GM18511 (cell line): ENCODE measurements around the gene ZNF554.

Experiments
- ATAC-seq: cut with Tn5 transposase; IDR thresholded peaks from one replicate; pipeline ENCODE4 v1.9.1; 2021; ENCODE audit warnings: mild to moderate bottlenecking, moderate library complexity; ENCODE audit not compliant: unreplicated experiment

Gene ZNF554

DNA sequence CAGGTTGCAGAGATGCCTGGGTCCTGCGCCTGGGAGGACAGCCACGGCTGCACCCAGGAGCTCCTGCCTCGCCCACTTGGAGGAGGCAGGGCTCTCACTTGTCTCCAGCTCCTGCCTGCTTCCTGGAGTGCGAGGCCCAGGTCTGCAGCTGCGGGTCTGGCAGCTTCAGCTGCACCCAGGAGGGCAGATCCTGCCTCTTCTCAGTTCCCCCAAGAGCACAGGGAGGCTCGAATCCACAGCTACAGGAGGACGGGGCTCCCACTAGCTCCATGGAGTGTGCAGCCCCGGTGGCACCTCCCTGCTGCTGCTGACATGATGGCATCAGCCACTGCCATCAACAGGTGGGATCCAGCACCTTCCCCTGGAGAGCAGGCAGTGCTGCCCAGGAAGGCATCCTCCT is 4.5 kb downstream of the ZNF554 start:
- no peak for ATAC-seq

- ATAC-seq, result no peak
Measured at GRCh38 chr19:2827022-2827421, 7.4 kb downstream of the ZNF554 start.

DNA sequence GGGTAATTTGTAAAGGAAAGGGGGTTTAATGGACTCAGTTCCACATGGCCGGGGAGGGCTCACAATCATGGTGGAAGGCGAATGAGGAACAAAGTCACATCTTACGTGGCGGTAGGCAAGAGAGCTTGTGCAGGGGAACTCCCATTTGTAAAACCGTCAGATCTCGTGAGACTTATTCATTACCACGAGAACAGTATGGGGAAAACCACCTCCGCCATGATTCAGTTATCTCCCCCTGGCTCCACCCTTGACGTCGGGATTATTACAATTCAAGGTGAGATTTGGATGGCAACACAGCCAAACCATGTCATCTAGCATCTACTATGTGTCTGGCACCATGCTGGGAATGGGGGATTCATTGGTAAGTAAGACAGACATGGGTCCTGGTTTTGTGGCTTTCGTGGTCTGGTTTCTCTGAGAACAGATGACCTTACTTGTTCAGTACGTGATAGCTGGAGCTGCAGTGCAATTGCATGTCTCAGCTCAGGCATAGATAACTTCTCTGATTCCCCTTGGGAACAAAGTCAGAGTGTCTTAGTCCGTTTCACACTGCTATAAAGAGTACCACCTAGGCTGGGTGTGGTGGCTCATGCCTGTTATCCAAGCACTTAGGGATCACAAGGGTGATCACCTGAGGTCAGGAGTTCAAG is 8.3 kb downstream of the ZNF554 start:
- ATAC-seq, result no peak

- ATAC-seq, result no peak
Measured at GRCh38 chr19:2834294-2834871, 14.7 kb downstream of the ZNF554 start.

DNA sequence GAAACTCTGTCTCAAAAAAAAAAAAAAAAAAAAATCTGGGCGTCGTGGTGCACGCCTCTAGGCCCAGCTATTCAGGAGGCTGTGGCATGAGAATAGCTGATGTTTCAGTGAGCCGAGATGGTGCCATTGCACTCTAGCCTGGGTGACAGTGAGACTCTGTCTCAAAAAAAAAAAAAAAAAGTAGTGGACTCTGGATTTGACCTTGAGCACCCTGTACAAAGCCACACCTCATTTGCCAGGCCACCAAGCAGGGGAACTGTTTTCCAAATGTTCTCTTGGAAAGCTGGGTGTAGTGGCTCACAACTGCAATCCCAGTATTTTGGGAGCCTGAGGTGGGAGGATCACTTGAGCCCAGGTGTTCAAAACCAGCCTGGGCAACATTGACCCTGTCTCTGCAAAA is 17.8 kb downstream of the ZNF554 start:
- ATAC-seq, result no peak

DNA sequence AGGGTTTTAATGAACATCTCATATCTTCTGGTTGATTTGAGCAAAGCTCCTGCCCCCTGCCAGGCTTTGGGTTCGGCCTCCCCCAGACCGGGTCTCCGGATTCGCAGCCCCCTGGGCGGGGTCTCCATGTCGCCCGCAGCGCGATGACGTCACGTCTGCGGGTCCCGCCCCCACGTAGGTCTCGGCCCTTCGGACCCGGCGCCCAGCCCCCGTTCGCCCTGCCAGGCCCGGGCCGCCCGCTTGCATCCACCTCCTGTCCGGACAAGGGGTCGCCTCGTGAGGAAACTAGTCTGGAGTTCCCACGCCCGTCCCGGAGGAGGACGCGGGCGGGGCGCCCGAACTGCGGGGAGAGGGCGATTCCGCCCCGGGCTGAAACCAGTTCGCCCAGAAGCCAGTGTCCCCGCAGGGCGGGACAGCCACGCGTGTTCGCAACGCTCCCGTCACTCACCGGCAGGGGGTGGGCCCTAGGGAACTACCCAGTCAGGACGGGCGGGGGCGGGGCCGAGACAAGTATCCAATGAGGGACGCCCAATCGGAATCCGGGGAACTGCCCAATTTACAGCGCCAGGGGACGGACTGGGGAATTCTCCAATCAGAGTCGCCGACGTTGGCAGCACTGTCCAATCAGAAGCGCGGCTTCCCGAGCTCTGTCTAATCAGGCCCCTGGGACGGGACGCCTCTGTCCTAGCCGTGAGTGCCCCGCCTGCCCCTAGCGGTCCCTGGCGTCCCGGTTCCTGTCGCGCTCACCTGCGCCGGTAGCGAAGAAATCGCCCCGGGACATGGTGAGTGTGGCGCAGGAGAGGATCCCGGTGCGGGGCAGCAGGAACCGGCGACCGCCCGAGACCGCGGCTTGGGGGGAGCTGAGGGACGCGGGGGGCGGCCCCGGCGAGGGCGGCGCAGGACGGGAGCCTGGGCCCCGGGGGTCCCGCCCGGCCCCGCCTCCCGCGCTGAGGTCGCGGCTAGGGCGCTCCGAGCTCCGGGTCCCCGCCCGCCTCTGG is 21.4 kb downstream of the ZNF554 start, which contains the start of gene ZNF555:
TSS of gene ZNF555 (plus strand) at position 682 of the 998 bp plus-strand sequence. CDS start at position 780, 98 bp downstream.
- ATAC-seq, result peak; percentile 93

DNA sequence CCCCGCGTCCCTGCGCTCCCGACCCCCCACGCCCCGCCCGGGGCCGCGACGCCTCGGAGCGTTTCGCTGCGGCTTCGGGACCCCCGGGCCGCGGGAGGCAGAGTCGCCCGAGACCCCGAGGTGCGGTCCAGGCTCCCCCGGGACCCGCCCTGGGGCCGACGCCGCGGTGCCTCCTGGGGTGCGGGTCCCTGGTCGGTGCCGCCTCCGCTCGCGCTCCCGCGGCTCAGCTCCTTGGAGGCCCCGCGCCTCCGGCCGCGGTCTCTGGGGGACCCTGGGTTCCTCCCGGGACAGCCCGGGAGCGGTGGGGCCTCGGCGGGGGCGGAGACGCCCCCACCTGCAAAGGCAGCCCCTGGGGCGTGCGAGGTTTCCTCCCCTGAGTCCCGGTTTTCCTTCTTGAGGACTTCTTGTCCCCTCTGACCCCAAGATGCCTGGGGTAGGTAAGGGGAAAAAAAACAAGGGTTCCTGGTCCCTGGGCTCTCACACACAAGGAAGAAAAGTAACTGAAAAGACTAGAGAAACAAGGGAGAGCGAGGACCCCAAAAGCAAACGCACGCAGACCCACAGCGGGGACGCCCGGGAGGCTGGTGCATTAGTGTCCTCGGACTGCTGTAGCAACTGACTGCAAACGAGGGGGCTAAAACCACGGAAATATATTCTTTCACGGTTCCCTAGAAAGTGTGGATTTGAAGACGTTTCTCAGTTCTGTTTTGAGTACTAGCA is 22.3 kb downstream of the ZNF554 start:
- no peak for ATAC-seq

GRCh38 chr19:2845107-2845506 is 25.4 kb downstream of the ZNF554 start:
- ATAC-seq, result no peak

- no peak for ATAC-seq
Measured at GRCh38 chr19:2846180-2846894, 26.7 kb downstream of the ZNF554 start.

DNA sequence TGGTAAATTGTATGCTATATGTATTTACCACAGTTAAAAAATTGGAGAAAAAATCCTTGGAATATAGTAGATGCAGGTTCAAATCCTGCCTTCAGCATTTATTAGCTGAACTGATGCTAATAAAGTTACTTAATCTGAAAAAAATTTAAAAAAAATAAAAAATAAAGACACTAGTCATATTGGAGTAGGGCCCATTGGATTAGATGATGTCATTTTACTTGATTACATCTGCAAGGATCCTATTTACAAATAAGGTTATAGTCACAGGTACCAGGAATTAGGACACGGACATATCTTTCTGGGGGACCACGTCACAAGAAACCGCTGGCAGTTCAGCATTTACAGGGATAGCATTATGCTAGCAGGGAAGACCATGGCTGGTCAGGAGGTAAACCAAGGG is 27.8 kb downstream of the ZNF554 start:
- no peak for ATAC-seq

DNA sequence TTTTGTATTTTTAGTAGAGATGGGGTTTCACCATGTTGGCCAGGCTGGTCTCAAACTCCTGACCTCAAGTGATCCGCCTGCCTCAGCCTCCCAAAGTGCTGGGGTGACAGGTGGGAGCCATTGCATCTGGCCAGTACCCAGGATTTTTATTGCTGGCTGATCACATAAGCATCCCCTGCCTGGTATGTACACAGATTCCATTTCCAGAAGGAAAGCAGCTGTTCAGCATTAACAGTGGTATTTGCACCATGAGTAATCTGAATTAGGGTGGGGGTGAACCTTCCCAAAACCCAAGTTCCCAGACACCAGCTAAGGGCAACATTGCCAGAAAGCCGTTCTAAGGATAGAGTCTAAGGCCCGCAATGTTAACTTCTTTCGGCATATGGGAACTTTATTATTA is 28.9 kb downstream of the ZNF554 start:
- ATAC-seq, result no peak

DNA sequence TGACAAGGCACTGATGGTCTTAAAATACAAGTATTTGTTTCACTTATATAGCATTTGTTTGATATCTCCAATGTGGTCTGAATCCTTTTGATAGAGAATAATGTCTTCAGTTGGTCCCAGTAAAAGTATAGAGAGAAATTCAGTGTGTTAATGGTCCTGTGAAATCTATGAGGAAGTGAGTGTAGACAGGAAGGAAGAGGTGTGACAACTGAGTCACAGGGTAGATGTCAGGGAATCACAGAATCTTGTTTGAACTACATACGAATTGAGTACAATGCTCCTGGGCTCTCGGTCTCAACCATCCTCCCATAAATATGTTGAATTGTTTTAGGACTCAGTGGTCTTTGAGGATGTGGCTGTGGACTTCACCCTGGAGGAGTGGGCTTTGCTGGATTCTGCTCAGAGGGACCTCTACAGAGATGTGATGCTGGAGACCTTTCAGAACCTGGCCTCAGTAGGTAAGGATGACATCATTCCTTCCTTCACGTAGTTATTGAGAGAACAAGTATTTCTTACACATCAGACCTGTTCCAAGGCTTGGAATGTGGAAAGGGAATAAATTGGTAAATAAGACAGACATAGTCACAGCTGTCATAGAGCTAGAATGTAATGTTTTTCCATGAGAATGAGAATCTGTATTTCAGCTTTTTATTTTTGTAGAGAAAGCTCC is 30.7 kb downstream of the ZNF554 start:
- no peak for ATAC-seq

GRCh38 chr19:2852598-2852997 is 32.9 kb downstream of the ZNF554 start:
- ATAC-seq, result no peak

- ATAC-seq, result no peak
Measured at GRCh38 chr19:2853015-2853606, 33.4 kb downstream of the ZNF554 start.

DNA sequence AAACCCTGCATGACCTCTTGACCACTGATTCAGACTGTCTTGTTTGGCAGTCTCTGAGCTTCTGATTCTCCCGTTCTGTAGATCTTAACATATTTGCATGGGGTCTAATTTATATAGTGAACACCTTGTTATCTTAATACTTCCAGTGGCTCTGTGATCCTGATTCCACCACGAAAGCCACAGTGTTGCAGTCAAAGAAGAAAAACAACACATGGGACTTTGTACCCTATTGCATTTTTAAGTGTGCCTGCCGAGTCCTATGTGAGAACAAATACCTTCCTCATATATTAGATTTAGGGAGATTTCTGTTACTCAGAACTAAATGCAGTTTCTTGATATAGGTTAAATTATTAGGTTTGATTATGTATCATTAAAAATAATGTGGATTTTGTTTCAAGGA is 35.2 kb downstream of the ZNF554 start:
- no peak for ATAC-seq

DNA sequence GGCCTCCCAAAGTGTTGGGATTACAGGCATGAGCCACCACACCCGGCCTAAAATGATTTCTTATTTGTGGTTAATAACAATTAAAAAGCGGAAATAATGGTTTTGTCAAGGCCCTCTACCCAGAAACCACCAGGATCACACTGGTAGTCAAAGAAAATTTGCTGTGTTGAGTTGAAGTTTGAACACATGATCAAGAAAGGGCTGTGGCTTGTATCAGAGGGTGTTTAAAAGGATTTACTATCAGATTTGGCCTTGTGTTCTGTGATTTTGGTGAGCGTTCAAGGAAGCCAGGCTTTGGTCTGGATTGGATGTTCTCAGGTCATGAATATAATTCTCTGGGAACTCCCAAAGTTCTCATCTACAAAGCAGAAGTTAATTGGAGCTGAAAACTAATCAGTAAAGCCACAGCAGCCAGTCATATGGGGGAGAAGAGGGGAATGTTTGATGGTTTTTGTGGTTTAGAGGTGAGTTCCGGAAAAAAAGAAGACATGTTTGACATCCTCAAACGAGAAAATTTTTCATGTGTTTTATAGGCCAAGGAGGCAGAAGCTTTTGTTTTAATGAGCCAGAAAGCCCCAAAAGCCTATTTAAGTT is 36.9 kb downstream of the ZNF554 start:
- no peak for ATAC-seq

GRCh38 chr19:2858864-2859263 is 39.2 kb downstream of the ZNF554 start:
- no peak for ATAC-seq

DNA sequence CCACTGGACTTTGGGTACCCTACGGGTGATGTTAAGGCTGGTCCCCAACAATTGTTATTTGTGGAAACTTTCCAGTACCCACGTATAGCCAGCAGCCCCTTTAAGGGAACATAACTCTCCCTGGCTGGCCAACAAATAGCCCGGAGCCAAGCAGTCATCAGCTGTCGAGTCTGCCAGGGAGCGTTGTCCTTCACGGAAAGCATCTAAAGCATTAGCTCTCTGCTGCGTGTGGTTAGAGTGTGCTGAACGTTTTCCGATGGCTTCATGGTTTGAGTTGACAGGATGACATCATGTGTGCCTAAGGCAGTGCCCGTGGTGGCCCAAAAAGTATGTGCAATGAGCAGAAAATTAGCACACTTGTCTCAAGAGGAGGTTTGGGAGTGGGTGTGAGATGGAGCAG is 44.1 kb downstream of the ZNF554 start:
- ATAC-seq, result no peak
